ENCODE results near the gene CLK2.

DNA sequence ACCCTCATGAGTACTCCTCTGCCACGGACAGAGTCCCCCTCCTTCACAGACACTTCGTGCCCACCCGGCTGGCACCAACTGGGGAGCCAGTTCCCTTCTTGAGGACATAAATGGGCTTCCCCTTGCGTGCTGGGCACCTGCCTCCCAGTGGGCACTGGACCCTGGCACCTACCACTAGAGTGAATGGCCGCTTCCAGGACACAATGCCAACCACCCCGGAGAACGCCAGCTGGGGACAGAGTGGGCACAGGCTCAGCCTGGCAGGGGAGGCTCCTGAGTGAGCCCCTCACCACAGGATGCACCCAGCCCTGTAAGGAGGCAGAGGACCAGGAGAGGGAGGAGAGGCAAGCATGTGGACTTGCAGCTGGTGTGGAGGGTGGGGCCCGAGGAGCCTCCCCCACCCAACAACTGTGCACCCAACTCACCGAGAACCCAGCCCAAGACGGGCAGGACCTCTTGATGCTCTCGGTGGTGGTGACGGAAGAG, 19.0 kb downstream of the CLK2 start:
- TF ChIP-seq, protein P1, sequence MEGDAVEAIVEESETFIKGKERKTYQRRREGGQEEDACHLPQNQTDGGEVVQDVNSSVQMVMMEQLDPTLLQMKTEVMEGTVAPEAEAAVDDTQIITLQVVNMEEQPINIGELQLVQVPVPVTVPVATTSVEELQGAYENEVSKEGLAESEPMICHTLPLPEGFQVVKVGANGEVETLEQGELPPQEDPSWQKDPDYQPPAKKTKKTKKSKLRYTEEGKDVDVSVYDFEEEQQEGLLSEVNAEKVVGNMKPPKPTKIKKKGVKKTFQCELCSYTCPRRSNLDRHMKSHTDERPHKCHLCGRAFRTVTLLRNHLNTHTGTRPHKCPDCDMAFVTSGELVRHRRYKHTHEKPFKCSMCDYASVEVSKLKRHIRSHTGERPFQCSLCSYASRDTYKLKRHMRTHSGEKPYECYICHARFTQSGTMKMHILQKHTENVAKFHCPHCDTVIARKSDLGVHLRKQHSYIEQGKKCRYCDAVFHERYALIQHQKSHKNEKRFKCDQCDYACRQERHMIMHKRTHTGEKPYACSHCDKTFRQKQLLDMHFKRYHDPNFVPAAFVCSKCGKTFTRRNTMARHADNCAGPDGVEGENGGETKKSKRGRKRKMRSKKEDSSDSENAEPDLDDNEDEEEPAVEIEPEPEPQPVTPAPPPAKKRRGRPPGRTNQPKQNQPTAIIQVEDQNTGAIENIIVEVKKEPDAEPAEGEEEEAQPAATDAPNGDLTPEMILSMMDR (optimal IDR thresholded peaks at IDR 0.05 in 1 of 3, IDR thresholded peaks at IDR 0.05 in 1 of 3, conservative IDR thresholded peaks at IDR 0.05 in 1 of 3; ENCODE audit: extremely low read depth in 1 of 3, insufficient read depth in 2 of 3, low read length in 3 of 3) = no peak
- TF ChIP-seq EZH2 (IDR thresholded peaks at IDR 0.05; ENCODE audit: low read length) = no peak
